ENCODE measurements around the gene CREB3L2.

DNA sequence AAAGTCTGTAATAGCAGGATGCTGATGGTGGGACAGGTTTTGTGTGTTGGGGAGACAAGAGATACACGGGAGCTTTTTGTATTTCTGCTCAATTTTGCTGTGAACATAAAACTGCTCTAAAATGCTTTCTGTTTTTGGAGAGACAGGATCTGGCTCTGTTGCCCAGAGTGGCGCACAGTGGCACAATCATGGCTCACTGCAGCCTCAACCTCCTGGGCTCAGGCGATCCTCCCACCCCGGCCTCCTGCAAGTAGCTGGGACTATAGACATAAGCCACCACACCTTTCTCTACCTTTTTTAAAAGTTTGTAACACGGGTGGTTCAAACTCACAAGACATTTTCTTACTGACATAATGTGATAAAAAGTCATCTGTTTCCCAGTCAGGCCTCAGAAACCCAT, 14.3 kb downstream of the CREB3L2 start:
- TF ChIP-seq CTCF (IDR thresholded peaks at IDR 0.05) (no peak), EZH2 (IDR thresholded peaks at IDR 0.05; ENCODE audit: borderline replicate concordance, insufficient read depth, low read depth, low read length, poor library complexity, severe bottlenecking) (no peak)

All from B cell (primary cell).